Measurements from ENCODE around the gene ACP3. TPM values are rescaled to one million over a fixed set of nuclear protein-coding genes. Genes with fewer than 3 reads are reported as not detected.

ACP3 gene
- total RNA-seq, 2 experiments from 2014 or later = not detected

DNA sequence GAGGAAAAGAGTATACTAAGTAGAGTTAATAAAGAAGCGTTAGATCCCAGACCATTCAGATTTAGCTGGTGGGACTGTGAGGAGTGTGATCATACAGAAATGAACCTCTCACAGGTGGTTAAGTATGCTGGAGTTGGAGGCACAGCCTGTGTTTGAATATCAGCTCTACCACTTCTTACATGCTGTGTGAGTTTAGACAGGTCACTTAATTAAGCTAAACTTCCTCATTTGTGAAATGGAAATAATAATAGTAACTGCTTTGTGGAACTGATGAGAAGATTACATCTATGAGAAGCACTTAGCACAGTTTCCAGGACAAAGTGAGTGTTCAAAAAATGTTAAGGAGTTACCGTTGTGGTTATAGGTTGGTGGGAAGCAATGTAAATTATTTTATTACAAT, 8.4 kb downstream of the ACP3 start:
- no peak for DNase-seq
- Mint-ChIP-seq H3K4me3 (no peak overlapping the region), H3K9me3 (no peaks in the 10 kb centered on the region), H3K27ac (no peak overlapping the region), H3K36me3 (ENCODE audit: low read depth) (no peaks in the 10 kb centered on the region), H3K27me3 (ENCODE audit: low read depth) (peaks cover 20% of the 10 kb centered on the region), H3K4me1 (ENCODE audit: low read depth) (no peaks in the 10 kb centered on the region)
- CTCF ChIA-PET = no interaction called here
- intact Hi-C loops (cut with micrococcal nuclease) = no loop called here

DNA sequence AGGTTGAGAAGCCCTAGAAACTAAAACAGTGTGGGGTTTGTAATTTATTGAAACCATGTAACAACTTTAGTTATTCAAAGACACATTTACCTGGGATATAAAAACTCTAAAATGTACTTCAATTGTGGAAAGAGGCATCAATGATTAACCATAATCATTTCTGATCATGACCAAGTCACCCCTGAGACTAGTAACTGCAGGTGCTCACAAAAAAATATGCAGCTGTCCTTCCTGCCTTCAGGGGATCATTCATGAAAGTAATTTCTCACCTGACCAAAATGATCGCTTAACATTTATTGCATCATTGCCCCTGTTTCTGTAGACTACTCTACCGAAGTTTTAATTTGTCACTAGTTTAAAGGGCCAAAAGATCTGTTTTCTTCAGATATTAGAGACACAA, 9.0 kb downstream of the ACP3 start:
- intact Hi-C loops (cut with micrococcal nuclease) = no loop called here
- H3K4me1 Mint-ChIP-seq (ENCODE audit: low read depth) = no peaks in the 10 kb centered on the region
- H3K4me3 Mint-ChIP-seq = no peak overlapping the region
- DNase-seq = no peak
- H3K27ac Mint-ChIP-seq = no peak overlapping the region
- peaks cover 20% of the 10 kb centered on the region for H3K27me3 Mint-ChIP-seq (ENCODE audit: low read depth)
- H3K9me3 Mint-ChIP-seq = no peaks in the 10 kb centered on the region
- CTCF ChIA-PET = no interaction called here
- no peaks in the 10 kb centered on the region for H3K36me3 Mint-ChIP-seq (ENCODE audit: low read depth)

DNA sequence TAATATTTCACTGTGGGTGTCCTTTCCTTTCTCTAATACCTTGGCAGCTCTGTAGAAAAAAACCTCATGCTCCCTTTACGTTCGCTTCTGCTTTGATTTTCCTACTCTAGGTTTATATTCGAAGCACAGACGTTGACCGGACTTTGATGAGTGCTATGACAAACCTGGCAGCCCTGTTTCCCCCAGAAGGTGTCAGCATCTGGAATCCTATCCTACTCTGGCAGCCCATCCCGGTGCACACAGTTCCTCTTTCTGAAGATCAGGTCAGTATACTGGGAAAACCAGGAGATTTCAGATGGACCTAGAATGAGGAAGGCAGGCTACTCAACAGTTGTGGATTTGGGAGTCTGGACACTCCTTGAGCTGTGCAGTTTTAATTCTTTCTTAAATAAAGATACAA, 14.9 kb downstream of the ACP3 start:
- intact Hi-C loops (cut with micrococcal nuclease) = no loop called here
- H3K4me3 Mint-ChIP-seq = no peak overlapping the region
- peaks cover 21% of the 10 kb centered on the region for H3K27me3 Mint-ChIP-seq (ENCODE audit: low read depth)
- H3K9me3 Mint-ChIP-seq = no peaks in the 10 kb centered on the region
- no peak for DNase-seq
- no peaks in the 10 kb centered on the region for H3K4me1 Mint-ChIP-seq (ENCODE audit: low read depth)
- H3K36me3 Mint-ChIP-seq (ENCODE audit: low read depth) = no peaks in the 10 kb centered on the region
- CTCF ChIA-PET = interaction anchor here (0.6 kb wide), 1 partner anchor 649 kb away, joined by 3 read pairs; no protein-coding TSS in a partner anchor
- H3K27ac Mint-ChIP-seq = no peak overlapping the region

DNA sequence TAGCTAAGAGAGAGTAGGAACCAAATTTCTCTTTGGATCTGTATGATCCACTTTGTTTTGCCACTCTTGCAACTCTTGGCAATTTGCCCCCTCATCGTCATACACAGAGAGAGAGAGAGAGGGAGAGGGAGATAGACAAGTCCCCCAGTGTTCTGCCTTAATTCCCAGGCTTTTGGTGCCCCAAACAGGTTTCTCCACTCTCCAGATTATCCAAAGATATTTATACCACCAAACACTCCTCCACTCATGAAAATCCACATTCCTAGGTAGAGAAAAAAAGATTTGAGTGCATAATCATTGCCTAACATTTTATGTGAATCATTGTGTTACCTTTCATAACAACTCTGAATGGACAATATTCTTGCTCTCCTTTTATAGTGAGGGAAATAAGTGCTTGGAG, 15.3 kb downstream of the ACP3 start:
- intact Hi-C loops (cut with micrococcal nuclease) = no loop called here
- Mint-ChIP-seq H3K4me1 (ENCODE audit: low read depth) (no peaks in the 10 kb centered on the region), H3K4me3 (no peak overlapping the region), H3K27me3 (ENCODE audit: low read depth) (peaks cover 21% of the 10 kb centered on the region), H3K36me3 (ENCODE audit: low read depth) (no peaks in the 10 kb centered on the region), H3K27ac (no peak overlapping the region), H3K9me3 (no peaks in the 10 kb centered on the region)
- CTCF ChIA-PET = no interaction called here
- DNase-seq = no peak

DNA sequence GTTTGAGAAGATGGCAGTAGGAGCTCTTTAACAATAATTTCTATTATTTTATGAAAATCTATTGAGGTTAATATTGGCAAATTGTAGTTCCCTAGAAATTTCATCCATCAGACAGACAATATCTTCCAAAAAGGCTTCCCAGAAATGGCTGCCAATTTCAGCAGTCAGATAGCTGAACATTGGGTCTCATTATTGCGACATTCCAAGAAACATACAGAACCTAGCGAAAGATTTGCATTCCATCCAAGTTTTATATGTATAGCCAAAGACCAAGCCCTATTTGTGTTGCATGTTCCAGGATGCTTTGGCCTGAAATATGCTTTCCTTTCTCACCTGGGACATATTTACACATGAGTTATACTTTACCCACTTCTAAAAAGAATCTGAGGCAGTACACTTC, 24.5 kb downstream of the ACP3 start:
- no peak for DNase-seq
- CTCF ChIA-PET = interaction anchor here (0.6 to 1.0 kb wide), 3 partner anchors 66 to 168 kb away, joined by 3 read pairs; no protein-coding TSS in a partner anchor
- H3K4me3 Mint-ChIP-seq = no peak overlapping the region
- H3K27me3 Mint-ChIP-seq (ENCODE audit: low read depth) = no peaks in the 10 kb centered on the region
- H3K36me3 Mint-ChIP-seq (ENCODE audit: low read depth) = no peaks in the 10 kb centered on the region
- no peak overlapping the region for H3K27ac Mint-ChIP-seq
- H3K4me1 Mint-ChIP-seq (ENCODE audit: low read depth) = peaks cover 3% of the 10 kb centered on the region
- intact Hi-C loops (cut with micrococcal nuclease) = no loop called here
- H3K9me3 Mint-ChIP-seq = no peaks in the 10 kb centered on the region

DNA sequence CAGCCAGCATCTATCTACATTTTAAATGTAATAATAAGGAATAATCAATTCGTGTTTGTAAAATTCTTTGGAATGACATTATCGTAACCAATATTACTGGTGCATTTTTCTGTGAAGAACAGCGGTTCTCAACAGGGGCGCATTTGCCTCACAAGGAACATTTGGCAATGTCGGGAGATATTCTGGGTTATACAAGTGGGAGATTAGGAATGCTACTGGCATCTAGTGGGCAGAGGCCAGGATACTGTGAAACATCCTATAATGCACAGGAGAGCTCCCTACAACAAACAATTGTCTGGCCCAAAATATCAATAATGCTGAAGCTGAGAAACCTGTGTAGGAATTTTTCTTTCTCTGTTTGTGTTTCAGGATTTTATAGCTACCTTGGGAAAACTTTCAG, 25.0 kb downstream of the ACP3 start:
- Mint-ChIP-seq H3K27ac (no peak overlapping the region), H3K4me1 (ENCODE audit: low read depth) (peaks cover 3% of the 10 kb centered on the region), H3K9me3 (no peaks in the 10 kb centered on the region), H3K4me3 (no peak overlapping the region), H3K27me3 (ENCODE audit: low read depth) (no peaks in the 10 kb centered on the region), H3K36me3 (ENCODE audit: low read depth) (no peaks in the 10 kb centered on the region)
- intact Hi-C loops (cut with micrococcal nuclease) = no loop called here
- DNase-seq = no peak
- CTCF ChIA-PET = interaction anchor here (0.7 to 1.6 kb wide), 9 partner anchors 15 to 168 kb away, joined by 3 to 5 read pairs (median 3); no protein-coding TSS in a partner anchor

DNA sequence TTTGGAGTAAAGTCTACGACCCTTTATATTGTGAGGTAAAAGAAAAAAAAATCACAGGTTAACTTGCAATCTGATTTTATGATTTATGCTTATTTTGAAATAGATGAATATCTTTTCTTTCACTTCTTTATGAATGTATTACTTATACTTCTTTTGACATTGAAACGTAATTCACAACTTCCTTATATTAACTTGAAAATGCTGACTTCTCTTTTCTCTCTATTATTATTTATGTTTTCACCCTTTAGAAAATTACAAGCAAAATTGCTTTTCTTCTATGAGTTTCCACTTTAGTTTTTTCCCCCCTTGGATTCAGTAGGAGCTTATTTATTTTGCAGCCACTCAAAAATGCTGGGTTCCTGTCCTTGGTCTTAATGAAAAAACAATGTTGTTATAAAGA, 25.4 kb downstream of the ACP3 start:
- DNase-seq = no peak
- H3K9me3 Mint-ChIP-seq = no peaks in the 10 kb centered on the region
- H3K36me3 Mint-ChIP-seq (ENCODE audit: low read depth) = no peaks in the 10 kb centered on the region
- CTCF ChIA-PET = interaction anchor here (0.7 to 1.8 kb wide), 10 partner anchors 9 to 168 kb away, joined by 3 to 7 read pairs (median 4); no protein-coding TSS in a partner anchor
- no peak overlapping the region for H3K4me3 Mint-ChIP-seq
- H3K27ac Mint-ChIP-seq = no peak overlapping the region
- intact Hi-C loops (cut with micrococcal nuclease) = loop anchor here (1.0 kb wide), 2 partner anchors 89 to 304 kb away; no protein-coding TSS in a partner anchor
- no peaks in the 10 kb centered on the region for H3K27me3 Mint-ChIP-seq (ENCODE audit: low read depth)
- H3K4me1 Mint-ChIP-seq (ENCODE audit: low read depth) = peaks cover 3% of the 10 kb centered on the region

DNA sequence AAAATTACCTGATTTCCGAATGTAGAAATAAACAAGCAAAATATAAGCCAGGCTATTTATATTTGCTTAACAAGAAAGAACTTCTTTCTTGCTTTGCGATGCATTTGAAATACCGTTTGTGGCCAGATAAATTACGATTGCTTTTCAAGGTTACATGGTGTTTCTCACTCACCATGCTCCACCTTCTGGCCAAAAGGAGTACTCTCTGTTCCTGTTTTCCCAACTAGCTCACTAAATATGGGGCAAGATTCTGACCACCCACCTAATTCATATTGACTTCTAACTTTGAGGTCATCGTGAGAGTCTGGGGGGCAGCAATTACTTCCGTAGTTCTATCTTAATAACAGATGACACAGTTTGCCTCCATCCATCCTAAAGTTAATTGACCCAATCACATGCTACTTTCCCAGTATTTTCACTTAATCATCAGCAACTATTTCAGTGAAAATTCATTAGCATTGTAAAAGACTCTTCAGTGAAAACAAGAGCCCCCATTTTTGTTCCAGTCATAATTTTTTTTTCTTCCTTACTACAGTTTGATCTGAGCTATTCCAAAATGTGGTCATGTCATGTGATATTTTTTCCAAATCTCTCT, 25.9 kb downstream of the ACP3 start:
- H3K27ac Mint-ChIP-seq = no peak overlapping the region
- CTCF ChIA-PET = interaction anchor here (0.6 to 1.8 kb wide), 14 partner anchors 9 to 300 kb away, joined by 3 to 7 read pairs (median 3); no protein-coding TSS in a partner anchor
- peak; percentile 51 for DNase-seq
- H3K4me1 Mint-ChIP-seq (ENCODE audit: low read depth) = peaks cover 3% of the 10 kb centered on the region
- no peaks in the 10 kb centered on the region for H3K36me3 Mint-ChIP-seq (ENCODE audit: low read depth)
- H3K9me3 Mint-ChIP-seq = no peaks in the 10 kb centered on the region
- intact Hi-C loops (cut with micrococcal nuclease) = loop anchor here (1.0 kb wide), 2 partner anchors 90 to 305 kb away; no protein-coding TSS in a partner anchor
- H3K4me3 Mint-ChIP-seq = no peak overlapping the region
- H3K27me3 Mint-ChIP-seq (ENCODE audit: low read depth) = no peaks in the 10 kb centered on the region

DNA sequence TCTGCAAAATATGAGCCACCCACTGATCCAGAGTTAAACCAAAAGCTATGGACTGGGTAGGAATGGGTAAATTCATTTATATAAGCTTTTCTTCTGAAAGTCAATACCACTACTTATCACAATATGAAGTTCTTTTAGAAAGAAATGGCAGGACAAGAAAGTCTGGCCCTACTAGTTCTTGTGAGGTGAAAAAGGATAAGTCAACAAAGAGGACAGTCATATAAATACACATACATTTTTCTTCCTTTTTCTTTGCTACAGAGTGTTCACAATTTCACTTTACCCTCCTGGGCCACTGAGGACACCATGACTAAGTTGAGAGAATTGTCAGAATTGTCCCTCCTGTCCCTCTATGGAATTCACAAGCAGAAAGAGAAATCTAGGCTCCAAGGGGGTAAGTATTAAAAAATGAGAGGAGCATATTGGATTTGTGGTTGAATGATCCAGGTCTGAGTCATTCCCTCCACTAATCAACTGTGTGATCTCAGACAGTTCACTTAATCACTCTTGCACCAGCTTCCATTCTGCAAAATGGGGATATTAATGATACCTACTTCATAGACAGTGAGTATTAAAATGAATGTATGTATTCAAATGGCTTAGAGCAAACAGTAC, 27.6 kb downstream of the ACP3 start:
- intact Hi-C loops (cut with micrococcal nuclease) = no loop called here
- Mint-ChIP-seq H3K36me3 (ENCODE audit: low read depth) (no peaks in the 10 kb centered on the region), H3K27me3 (ENCODE audit: low read depth) (no peaks in the 10 kb centered on the region), H3K27ac (no peak overlapping the region), H3K9me3 (no peaks in the 10 kb centered on the region), H3K4me3 (no peak overlapping the region), H3K4me1 (ENCODE audit: low read depth) (peaks cover 3% of the 10 kb centered on the region)
- DNase-seq = no peak
- CTCF ChIA-PET = interaction anchor here (0.6 to 1.8 kb wide), 6 partner anchors 9 to 354 kb away, joined by 3 to 6 read pairs (median 3); no protein-coding TSS in a partner anchor

DNA sequence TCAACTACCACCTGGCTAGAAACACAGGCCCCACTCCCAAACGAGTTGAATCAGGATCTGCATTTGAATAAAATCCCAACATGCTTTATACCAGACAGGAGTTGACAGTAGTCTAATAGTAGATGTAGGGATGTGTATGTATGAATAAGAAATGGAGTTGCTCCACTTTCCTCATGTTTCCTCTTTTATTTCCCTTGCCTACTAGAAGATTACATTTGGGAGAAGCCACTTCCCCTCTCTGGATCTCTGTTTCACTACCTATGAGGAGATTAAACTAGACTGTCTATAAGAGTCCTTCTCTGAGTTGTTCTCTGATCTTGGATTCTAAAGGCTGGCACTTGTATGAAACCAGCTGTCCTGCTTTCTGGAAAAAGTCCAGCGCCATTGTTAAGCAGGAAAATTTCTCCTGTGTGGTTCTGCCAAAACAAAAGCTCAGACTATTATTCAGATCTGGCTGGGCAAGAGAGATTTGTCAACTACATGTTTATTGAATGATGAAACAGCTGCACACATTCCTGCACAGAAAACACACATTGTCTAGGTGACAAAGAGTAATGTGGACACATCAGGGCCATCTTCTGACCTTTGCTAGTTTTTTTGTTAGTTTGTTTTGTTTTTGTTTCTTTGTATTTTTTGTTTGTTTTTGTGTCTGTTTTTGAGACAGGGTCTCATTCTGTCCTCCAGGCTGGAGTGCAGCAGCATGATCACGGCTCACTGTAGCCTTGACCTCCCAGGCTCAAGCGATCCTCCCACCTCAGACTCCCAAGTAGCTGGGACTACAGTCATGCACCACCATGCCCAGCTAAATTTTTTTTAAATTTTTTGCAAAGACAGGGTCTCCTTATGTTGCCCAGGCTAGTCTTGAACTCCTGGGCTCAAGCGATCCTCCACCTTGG, 29.9 kb downstream of the ACP3 start:
- Mint-ChIP-seq H3K9me3 (no peaks in the 10 kb centered on the region), H3K4me3 (no peak overlapping the region), H3K27me3 (ENCODE audit: low read depth) (no peaks in the 10 kb centered on the region), H3K4me1 (ENCODE audit: low read depth) (peaks cover 3% of the 10 kb centered on the region), H3K27ac (no peak overlapping the region), H3K36me3 (ENCODE audit: low read depth) (no peaks in the 10 kb centered on the region)
- DNase-seq = no peak
- CTCF ChIA-PET = interaction anchor here (1.1 to 9.1 kb wide), 3 partner anchors 11 to 51 kb away, joined by 4 to 87 read pairs (median 7); partner anchors contain the start of gene ACP3
- intact Hi-C loops (cut with micrococcal nuclease) = no loop called here

DNA sequence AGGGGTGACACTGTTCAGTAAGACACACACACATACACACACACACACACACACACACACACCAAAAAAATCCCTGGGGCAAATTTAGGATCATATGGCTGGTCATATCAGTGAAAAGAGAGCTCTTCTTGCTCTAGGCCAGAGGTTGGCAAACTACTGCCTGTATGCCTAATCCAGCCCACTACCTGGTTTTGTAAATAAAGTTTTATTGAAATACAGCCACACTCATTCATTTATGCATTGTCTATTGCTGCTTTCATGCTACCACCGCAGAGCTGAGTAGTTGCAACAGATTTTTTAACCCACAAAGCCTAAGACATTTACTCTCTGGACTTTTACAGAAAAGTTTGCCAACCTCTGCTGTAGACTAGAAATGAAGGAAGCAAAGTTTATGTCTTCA, 30.6 kb downstream of the ACP3 start:
- no peaks in the 10 kb centered on the region for H3K9me3 Mint-ChIP-seq
- peaks cover 4% of the 10 kb centered on the region for H3K4me1 Mint-ChIP-seq (ENCODE audit: low read depth)
- CTCF ChIA-PET = interaction anchor here (1.1 to 9.1 kb wide), 3 partner anchors 10 to 51 kb away, joined by 4 to 87 read pairs (median 7); partner anchors contain the start of gene ACP3
- no peak overlapping the region for H3K4me3 Mint-ChIP-seq
- intact Hi-C loops (cut with micrococcal nuclease) = no loop called here
- no peaks in the 10 kb centered on the region for H3K36me3 Mint-ChIP-seq (ENCODE audit: low read depth)
- H3K27ac Mint-ChIP-seq = no peak overlapping the region
- no peaks in the 10 kb centered on the region for H3K27me3 Mint-ChIP-seq (ENCODE audit: low read depth)
- DNase-seq = no peak

DNA sequence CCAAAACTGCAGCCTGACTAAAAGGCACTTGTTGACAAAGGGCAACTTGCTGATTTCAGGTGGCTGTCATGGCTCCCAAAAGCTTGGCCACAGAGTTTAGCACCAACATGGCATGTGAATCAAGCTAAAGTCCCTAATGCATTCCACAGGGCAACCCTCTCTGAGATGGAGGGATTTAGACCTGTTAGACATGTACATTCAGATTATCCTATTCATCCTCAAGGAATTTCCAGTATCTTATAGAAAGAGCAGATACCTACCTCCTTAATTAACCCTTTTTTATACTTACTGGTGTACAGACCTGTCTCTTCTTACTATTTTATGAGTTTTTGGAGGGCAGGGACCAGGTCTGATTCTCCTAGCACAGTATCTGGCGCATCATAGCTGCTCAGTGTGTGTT, 31.3 kb downstream of the ACP3 start:
- intact Hi-C loops (cut with micrococcal nuclease) = no loop called here
- Mint-ChIP-seq H3K36me3 (ENCODE audit: low read depth) (no peaks in the 10 kb centered on the region), H3K4me1 (ENCODE audit: low read depth) (peaks cover 2% of the 10 kb centered on the region), H3K27ac (no peak overlapping the region), H3K4me3 (no peak overlapping the region), H3K27me3 (ENCODE audit: low read depth) (no peaks in the 10 kb centered on the region), H3K9me3 (no peaks in the 10 kb centered on the region)
- DNase-seq = no peak
- CTCF ChIA-PET = interaction anchor here (2.0 to 9.1 kb wide), 3 partner anchors 13 to 50 kb away, joined by 7 to 87 read pairs (median 7); partner anchors contain the start of gene ACP3

Data from activated naive CD4-positive, alpha-beta T cell treated with anti-CD3 and anti-CD28 coated beads for 36 hours (primary cell).